ENCODE measurements around the gene FLT3LG. TPM values are rescaled to one million over a fixed set of nuclear protein-coding genes. Genes with fewer than 3 reads are reported as not detected.
A peak's percentile ranks its signal among the peaks of the same experiment; 100 is the strongest.

The FLT3LG gene
- total and polyA plus RNA-seq, 2 experiments from 2014 or later = 0.49 to 1.8 TPM

- Histone ChIP-seq H3K4me3 (no peak overlapping the region), H3K9me2 (ENCODE audit: insufficient read depth) (no peaks in the 10 kb centered on the region), H3K79me2 (replicated peaks; ENCODE audit: insufficient read depth) (no peaks in the 10 kb centered on the region), H3K27me3 (ENCODE audit: insufficient read depth) (peaks cover 76% of the 10 kb centered on the region), H3K36me3 (ENCODE audit: insufficient read depth) (no peaks in the 10 kb centered on the region), H3F3A (replicated peaks; ENCODE audit: low read depth) (peaks cover 27% of the 10 kb centered on the region), H2AFZ (no peak overlapping the region), H3K27ac (ENCODE audit: low read depth) (no peak overlapping the region), H3K4me1 (ENCODE audit: insufficient read depth) (peaks cover 24% of the 10 kb centered on the region), H3K4me2 (peak overlapping the region; percentile 72; the same call in 1 of the 2 replicates), H4K20me1 (replicated peaks; ENCODE audit: insufficient read depth) (no peaks in the 10 kb centered on the region)
- peaks cover 35% of the 10 kb centered on the region for H3K4me1 Mint-ChIP-seq
- no peak overlapping the region for H3K27ac Mint-ChIP-seq
- peaks cover 13% of the 10 kb centered on the region for H3K9me3 Mint-ChIP-seq
- DNase-seq (ENCODE audit: low spot score) (no peak), ATAC-seq (peak; percentile 7)
- TF ChIP-seq EZH2phosphoT487 (IDR thresholded peaks at IDR 0.05; ENCODE audit: unreplicated experiment) (no peak), NANOG (IDR thresholded peaks at IDR 0.05; ENCODE audit: borderline replicate concordance) (no peak), POLR2AphosphoS5 (IDR thresholded peaks at IDR 0.05; ENCODE audit: low read depth) (no peak), JUNB (IDR thresholded peaks at IDR 0.05; ENCODE audit: unreplicated experiment) (no peak), EZH2 (IDR thresholded peaks at IDR 0.05; ENCODE audit: low read depth, unreplicated experiment) (no peak), ZNF331 (CRISPR knock-in tag; IDR thresholded peaks at IDR 0.05; ENCODE audit: low read depth) (no peak), ETS1 (IDR thresholded peaks at IDR 0.05) (no peak), STAT1 (IDR thresholded peaks at IDR 0.05; ENCODE audit: unreplicated experiment) (no peak)
- TF ChIP-seq, protein P1, sequence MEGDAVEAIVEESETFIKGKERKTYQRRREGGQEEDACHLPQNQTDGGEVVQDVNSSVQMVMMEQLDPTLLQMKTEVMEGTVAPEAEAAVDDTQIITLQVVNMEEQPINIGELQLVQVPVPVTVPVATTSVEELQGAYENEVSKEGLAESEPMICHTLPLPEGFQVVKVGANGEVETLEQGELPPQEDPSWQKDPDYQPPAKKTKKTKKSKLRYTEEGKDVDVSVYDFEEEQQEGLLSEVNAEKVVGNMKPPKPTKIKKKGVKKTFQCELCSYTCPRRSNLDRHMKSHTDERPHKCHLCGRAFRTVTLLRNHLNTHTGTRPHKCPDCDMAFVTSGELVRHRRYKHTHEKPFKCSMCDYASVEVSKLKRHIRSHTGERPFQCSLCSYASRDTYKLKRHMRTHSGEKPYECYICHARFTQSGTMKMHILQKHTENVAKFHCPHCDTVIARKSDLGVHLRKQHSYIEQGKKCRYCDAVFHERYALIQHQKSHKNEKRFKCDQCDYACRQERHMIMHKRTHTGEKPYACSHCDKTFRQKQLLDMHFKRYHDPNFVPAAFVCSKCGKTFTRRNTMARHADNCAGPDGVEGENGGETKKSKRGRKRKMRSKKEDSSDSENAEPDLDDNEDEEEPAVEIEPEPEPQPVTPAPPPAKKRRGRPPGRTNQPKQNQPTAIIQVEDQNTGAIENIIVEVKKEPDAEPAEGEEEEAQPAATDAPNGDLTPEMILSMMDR (conservative IDR thresholded peaks at IDR 0.05; ENCODE audit: low read depth in 2 of 2) = no peak
- TF ChIP-seq, protein P2, sequence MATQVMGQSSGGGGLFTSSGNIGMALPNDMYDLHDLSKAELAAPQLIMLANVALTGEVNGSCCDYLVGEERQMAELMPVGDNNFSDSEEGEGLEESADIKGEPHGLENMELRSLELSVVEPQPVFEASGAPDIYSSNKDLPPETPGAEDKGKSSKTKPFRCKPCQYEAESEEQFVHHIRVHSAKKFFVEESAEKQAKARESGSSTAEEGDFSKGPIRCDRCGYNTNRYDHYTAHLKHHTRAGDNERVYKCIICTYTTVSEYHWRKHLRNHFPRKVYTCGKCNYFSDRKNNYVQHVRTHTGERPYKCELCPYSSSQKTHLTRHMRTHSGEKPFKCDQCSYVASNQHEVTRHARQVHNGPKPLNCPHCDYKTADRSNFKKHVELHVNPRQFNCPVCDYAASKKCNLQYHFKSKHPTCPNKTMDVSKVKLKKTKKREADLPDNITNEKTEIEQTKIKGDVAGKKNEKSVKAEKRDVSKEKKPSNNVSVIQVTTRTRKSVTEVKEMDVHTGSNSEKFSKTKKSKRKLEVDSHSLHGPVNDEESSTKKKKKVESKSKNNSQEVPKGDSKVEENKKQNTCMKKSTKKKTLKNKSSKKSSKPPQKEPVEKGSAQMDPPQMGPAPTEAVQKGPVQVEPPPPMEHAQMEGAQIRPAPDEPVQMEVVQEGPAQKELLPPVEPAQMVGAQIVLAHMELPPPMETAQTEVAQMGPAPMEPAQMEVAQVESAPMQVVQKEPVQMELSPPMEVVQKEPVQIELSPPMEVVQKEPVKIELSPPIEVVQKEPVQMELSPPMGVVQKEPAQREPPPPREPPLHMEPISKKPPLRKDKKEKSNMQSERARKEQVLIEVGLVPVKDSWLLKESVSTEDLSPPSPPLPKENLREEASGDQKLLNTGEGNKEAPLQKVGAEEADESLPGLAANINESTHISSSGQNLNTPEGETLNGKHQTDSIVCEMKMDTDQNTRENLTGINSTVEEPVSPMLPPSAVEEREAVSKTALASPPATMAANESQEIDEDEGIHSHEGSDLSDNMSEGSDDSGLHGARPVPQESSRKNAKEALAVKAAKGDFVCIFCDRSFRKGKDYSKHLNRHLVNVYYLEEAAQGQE (IDR thresholded peaks at IDR 0.05; ENCODE audit: unreplicated experiment) = no peak
- H3K36me3 Mint-ChIP-seq (ENCODE audit: low read depth) = peaks cover 5% of the 10 kb centered on the region
- H3K27me3 Mint-ChIP-seq (ENCODE audit: insufficient read depth, low read depth, poor library complexity) = peaks cover 75% of the 10 kb centered on the region
- H3K4me3 Mint-ChIP-seq = no peak overlapping the region; the same call in 2 of the 3 replicates
Measured at GRCh38 chr19:49434907-49435583, 39.0 kb upstream of the FLT3LG start.
